ENCODE data around the gene FANCG. TPM values are rescaled to one million over a fixed set of nuclear protein-coding genes. Genes with fewer than 3 reads are reported as not detected.

FANCG gene
- total RNA-seq, 1 donor from 2014 or later: 14.1 TPM

DNA sequence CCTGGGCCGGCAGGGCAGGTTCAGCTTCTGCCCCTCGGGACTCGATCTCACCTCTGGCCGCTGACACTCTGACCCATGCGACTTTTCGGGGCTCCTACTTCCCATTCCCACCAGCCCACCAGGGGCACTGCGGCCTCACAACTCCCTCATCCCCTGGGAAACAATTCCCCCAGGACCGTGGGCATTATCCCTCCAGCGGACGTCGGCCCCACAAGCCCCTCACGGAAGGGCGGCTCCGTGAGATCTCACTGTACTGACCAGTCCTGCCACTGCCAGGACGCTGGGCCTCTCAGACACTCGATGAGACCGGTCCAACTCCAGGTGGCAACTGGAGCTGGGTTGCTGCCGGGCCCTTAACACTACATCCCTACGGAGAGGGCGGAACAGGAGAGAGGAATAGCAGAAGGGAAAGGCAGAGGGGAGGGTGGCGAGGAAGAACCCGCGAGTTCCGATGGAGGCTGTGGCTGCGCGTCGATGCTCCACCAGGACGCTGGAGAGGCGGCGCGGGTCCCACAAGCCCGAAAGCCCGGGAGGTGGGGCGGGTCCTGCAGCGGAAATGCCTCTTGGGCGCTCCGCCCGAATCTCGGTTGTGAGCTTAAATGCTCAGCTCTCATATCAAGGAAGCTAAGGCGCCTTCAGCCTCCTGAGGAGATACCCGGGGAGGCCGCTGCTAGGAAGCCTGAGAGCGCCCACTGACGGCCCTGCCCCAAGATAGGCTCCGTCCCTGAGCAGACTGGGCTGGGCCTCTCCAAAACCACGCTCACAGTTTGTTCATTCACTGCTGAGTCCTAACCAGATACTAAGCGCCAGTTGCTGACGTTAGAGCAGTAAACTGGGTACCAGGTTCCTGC, 43.7 kb downstream of the FANCG start:
- no peaks in the 10 kb centered on the region for H3K27me3 ChIP-seq (ENCODE audit: insufficient read depth, low read length)
- no peaks in the 10 kb centered on the region for H3K4me1 ChIP-seq (ENCODE audit: insufficient read depth, low read length)
- TF ChIP-seq, protein P1, sequence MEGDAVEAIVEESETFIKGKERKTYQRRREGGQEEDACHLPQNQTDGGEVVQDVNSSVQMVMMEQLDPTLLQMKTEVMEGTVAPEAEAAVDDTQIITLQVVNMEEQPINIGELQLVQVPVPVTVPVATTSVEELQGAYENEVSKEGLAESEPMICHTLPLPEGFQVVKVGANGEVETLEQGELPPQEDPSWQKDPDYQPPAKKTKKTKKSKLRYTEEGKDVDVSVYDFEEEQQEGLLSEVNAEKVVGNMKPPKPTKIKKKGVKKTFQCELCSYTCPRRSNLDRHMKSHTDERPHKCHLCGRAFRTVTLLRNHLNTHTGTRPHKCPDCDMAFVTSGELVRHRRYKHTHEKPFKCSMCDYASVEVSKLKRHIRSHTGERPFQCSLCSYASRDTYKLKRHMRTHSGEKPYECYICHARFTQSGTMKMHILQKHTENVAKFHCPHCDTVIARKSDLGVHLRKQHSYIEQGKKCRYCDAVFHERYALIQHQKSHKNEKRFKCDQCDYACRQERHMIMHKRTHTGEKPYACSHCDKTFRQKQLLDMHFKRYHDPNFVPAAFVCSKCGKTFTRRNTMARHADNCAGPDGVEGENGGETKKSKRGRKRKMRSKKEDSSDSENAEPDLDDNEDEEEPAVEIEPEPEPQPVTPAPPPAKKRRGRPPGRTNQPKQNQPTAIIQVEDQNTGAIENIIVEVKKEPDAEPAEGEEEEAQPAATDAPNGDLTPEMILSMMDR (IDR thresholded peaks at IDR 0.05; ENCODE audit: insufficient read depth, low read depth, low read length): no peak
- no peak for TF ChIP-seq EZH2 (IDR thresholded peaks at IDR 0.05; ENCODE audit: insufficient read depth, low read length)
- Mint-ChIP-seq H3K4me3 (ENCODE audit: unreplicated experiment) (no peak overlapping the region), H3K27me3 (ENCODE audit: low read depth, unreplicated experiment) (no peaks in the 10 kb centered on the region), H3K27ac (ENCODE audit: unreplicated experiment) (no peak overlapping the region), H3K9me3 (ENCODE audit: unreplicated experiment) (peaks cover 2% of the 10 kb centered on the region), H3K36me3 (ENCODE audit: low read depth, unreplicated experiment) (peaks cover 31% of the 10 kb centered on the region), H3K4me1 (ENCODE audit: low read depth, unreplicated experiment) (no peaks in the 10 kb centered on the region)
- no peak overlapping the region for H3K4me3 ChIP-seq (ENCODE audit: insufficient read depth, low read depth, low read length)
- DNase-seq (ENCODE audit: low read depth) (no peak), FAIRE-seq (no peak)
- no peaks in the 10 kb centered on the region for H3K9me3 ChIP-seq (ENCODE audit: insufficient read depth, low read depth, low read length)
- no peak overlapping the region for H3K27ac ChIP-seq (ENCODE audit: low read depth, low read length)
- no peak overlapping the region for H2AFZ ChIP-seq (ENCODE audit: low read depth, low read length)
- no peaks in the 10 kb centered on the region for H3K36me3 ChIP-seq (ENCODE audit: insufficient read depth, low read length)
- H4K20me1 ChIP-seq (ENCODE audit: insufficient read depth, low read length): no peaks in the 10 kb centered on the region
- H3K4me2 ChIP-seq (ENCODE audit: low read length): peak overlapping the region; percentile 65
- H3K79me2 ChIP-seq (ENCODE audit: insufficient read depth, low read length): no peaks in the 10 kb centered on the region
- H3K9ac ChIP-seq (ENCODE audit: low read length): no peak overlapping the region

DNA sequence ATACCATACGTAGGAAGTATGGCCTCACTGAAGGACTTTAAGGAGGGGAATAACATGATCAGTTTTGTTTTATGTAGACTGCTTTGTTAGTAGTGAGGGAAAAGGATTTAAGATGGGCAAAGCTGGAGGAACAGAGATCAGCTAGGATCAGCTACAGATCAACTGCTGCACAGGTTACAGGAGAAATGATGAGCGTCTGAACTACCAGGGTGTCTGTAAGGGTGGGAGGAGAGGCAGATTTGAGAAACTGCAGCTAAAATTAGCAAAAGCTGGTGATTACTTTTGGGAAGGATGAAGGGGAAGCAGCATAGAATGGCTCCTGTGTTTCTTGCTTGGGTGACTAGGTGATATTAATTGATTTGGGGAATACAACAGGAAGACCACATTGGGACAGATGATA, 46.6 kb downstream of the FANCG start:
- H3K36me3 ChIP-seq (ENCODE audit: insufficient read depth, low read length): peaks cover 2% of the 10 kb centered on the region
- no peaks in the 10 kb centered on the region for H3K79me2 ChIP-seq (ENCODE audit: insufficient read depth, low read length)
- H3K27me3 ChIP-seq (ENCODE audit: insufficient read depth, low read length): no peaks in the 10 kb centered on the region
- peaks cover 2% of the 10 kb centered on the region for H3K4me1 Mint-ChIP-seq (ENCODE audit: low read depth, unreplicated experiment)
- no peak overlapping the region for H3K4me3 Mint-ChIP-seq (ENCODE audit: unreplicated experiment)
- TF ChIP-seq EZH2 (IDR thresholded peaks at IDR 0.05; ENCODE audit: insufficient read depth, low read length): no peak
- TF ChIP-seq, protein P1 (IDR thresholded peaks at IDR 0.05; ENCODE audit: insufficient read depth, low read depth, low read length): no peak
- no peaks in the 10 kb centered on the region for H3K9me3 ChIP-seq (ENCODE audit: insufficient read depth, low read depth, low read length)
- H3K27me3 Mint-ChIP-seq (ENCODE audit: low read depth, unreplicated experiment): no peaks in the 10 kb centered on the region
- FAIRE-seq (no peak), DNase-seq (ENCODE audit: low read depth) (no peak)
- H3K4me2 ChIP-seq (ENCODE audit: low read length): no peak overlapping the region
- H3K9me3 Mint-ChIP-seq (ENCODE audit: unreplicated experiment): peaks cover 2% of the 10 kb centered on the region
- H3K27ac Mint-ChIP-seq (ENCODE audit: unreplicated experiment): no peak overlapping the region
- H3K27ac ChIP-seq (ENCODE audit: low read depth, low read length): no peak overlapping the region
- no peak overlapping the region for H2AFZ ChIP-seq (ENCODE audit: low read depth, low read length)
- no peak overlapping the region for H3K4me3 ChIP-seq (ENCODE audit: insufficient read depth, low read depth, low read length)
- no peaks in the 10 kb centered on the region for H3K4me1 ChIP-seq (ENCODE audit: insufficient read depth, low read length)
- H3K36me3 Mint-ChIP-seq (ENCODE audit: low read depth, unreplicated experiment): peaks cover 43% of the 10 kb centered on the region
- H3K9ac ChIP-seq (ENCODE audit: low read length): no peak overlapping the region
- H4K20me1 ChIP-seq (ENCODE audit: insufficient read depth, low read length): no peaks in the 10 kb centered on the region

DNA sequence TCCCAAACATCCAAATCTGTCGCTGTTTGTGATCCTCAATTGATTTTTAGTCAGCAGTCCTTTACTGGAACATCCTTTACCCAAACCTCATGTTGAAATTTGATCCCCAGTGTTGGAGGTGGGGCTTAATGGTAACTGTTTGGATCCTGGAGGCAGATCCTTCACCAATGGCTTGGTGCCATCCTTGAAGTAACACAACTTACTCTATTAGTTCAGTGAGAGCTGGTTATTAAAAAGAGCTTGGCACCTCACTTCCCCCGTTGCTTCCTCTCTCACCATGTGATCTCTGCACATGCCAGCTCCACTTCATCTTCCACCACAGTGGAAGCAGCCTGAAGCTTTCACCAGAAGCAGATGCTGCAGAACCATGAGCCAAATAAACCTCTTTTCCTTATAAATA, 49.9 kb downstream of the FANCG start:
- TF ChIP-seq, protein P1 (IDR thresholded peaks at IDR 0.05; ENCODE audit: insufficient read depth, low read depth, low read length): no peak
- TF ChIP-seq EZH2 (IDR thresholded peaks at IDR 0.05; ENCODE audit: insufficient read depth, low read length): no peak
- FAIRE-seq (no peak), DNase-seq (ENCODE audit: low read depth) (no peak)
- peaks cover 17% of the 10 kb centered on the region for H3K4me1 ChIP-seq (ENCODE audit: insufficient read depth, low read length)
- H3K27me3 Mint-ChIP-seq (ENCODE audit: low read depth, unreplicated experiment): no peaks in the 10 kb centered on the region
- H3K9ac ChIP-seq (ENCODE audit: low read length): no peak overlapping the region
- no peaks in the 10 kb centered on the region for H4K20me1 ChIP-seq (ENCODE audit: insufficient read depth, low read length)
- H3K4me3 Mint-ChIP-seq (ENCODE audit: unreplicated experiment): no peak overlapping the region
- peaks cover 2% of the 10 kb centered on the region for H3K36me3 ChIP-seq (ENCODE audit: insufficient read depth, low read length)
- H3K79me2 ChIP-seq (ENCODE audit: insufficient read depth, low read length): no peaks in the 10 kb centered on the region
- H3K4me3 ChIP-seq (ENCODE audit: insufficient read depth, low read depth, low read length): no peak overlapping the region
- H3K27ac ChIP-seq (ENCODE audit: low read depth, low read length): no peak overlapping the region
- peaks cover 39% of the 10 kb centered on the region for H3K36me3 Mint-ChIP-seq (ENCODE audit: low read depth, unreplicated experiment)
- peaks cover 22% of the 10 kb centered on the region for H3K4me1 Mint-ChIP-seq (ENCODE audit: low read depth, unreplicated experiment)
- H3K9me3 ChIP-seq (ENCODE audit: insufficient read depth, low read depth, low read length): no peaks in the 10 kb centered on the region
- peaks cover 2% of the 10 kb centered on the region for H3K9me3 Mint-ChIP-seq (ENCODE audit: unreplicated experiment)
- no peak overlapping the region for H3K4me2 ChIP-seq (ENCODE audit: low read length)
- H3K27me3 ChIP-seq (ENCODE audit: insufficient read depth, low read length): no peaks in the 10 kb centered on the region
- H2AFZ ChIP-seq (ENCODE audit: low read depth, low read length): no peak overlapping the region
- H3K27ac Mint-ChIP-seq (ENCODE audit: unreplicated experiment): no peak overlapping the region

Measured in astrocyte (in vitro differentiated cells and primary cell).